ENCODE results near the gene ADGRL3. TPM values are rescaled to one million over a fixed set of nuclear protein-coding genes. Genes with fewer than 3 reads are reported as not detected.

Gene ADGRL3
- total and polyA plus RNA-seq, 3 donors from 2014 or later: 11.6 to 21.6 (median 12.8) TPM

- H3K4me3 ChIP-seq: no peak overlapping the region
- TF ChIP-seq CTCF (IDR thresholded peaks at IDR 0.05) (no peak), POLR2A (IDR thresholded peaks at IDR 0.05) (no peak)
- H3K27me3 ChIP-seq: no peaks in the 10 kb centered on the region
- WGBS, 2 donors: 42 to 74% methylated on average over 2 of the region's 2 CpGs
- H3K36me3 ChIP-seq (ENCODE audit: low read depth, missing control alignments): no peaks in the 10 kb centered on the region
- no peaks in the 10 kb centered on the region for H3K9me3 ChIP-seq
- intact Hi-C loops (cut with DNase I; ENCODE audit: low total_unique reads): no loop called here
- no peak for DNase-seq
- no peak overlapping the region for H3K27ac ChIP-seq
- H3K4me1 ChIP-seq: no peaks in the 10 kb centered on the region
Measured at GRCh38 chr4:61514991-61515390, 314.9 kb downstream of the ADGRL3 start.

- DNase-seq: no peak
Measured at GRCh38 chr4:61517144-61517543, 317.0 kb downstream of the ADGRL3 start.

GRCh38 chr4:61520166-61520565 is 320.0 kb downstream of the ADGRL3 start:
- H3K27ac ChIP-seq: no peak overlapping the region
- no peak overlapping the region for H3K4me3 ChIP-seq
- DNase-seq: no peak
- no peaks in the 10 kb centered on the region for H3K9me3 ChIP-seq
- no peak for TF ChIP-seq POLR2A (IDR thresholded peaks at IDR 0.05)
- H3K4me1 ChIP-seq: no peaks in the 10 kb centered on the region
- H3K27me3 ChIP-seq: no peaks in the 10 kb centered on the region
- no peaks in the 10 kb centered on the region for H3K36me3 ChIP-seq (ENCODE audit: low read depth, missing control alignments)
- intact Hi-C loops (cut with DNase I; ENCODE audit: low total_unique reads): no loop called here

More at GRCh38 chr4:61517144-61517543, 317.0 kb downstream of the ADGRL3 start:
- intact Hi-C loops (cut with DNase I; ENCODE audit: low total_unique reads): no loop called here
- TF ChIP-seq POLR2A (IDR thresholded peaks at IDR 0.05) (no peak), CTCF (IDR thresholded peaks at IDR 0.05) (no peak)
- Histone ChIP-seq H3K9me3 (no peaks in the 10 kb centered on the region), H3K27ac (no peak overlapping the region), H3K27me3 (no peaks in the 10 kb centered on the region), H3K4me1 (no peaks in the 10 kb centered on the region), H3K36me3 (ENCODE audit: low read depth, missing control alignments) (no peaks in the 10 kb centered on the region), H3K4me3 (no peak overlapping the region)
- WGBS, 2 donors: 37 to 62% methylated on average over 10 to 20 of the region's 20 CpGs

GRCh38 chr4:61520681-61521160 is 320.6 kb downstream of the ADGRL3 start:
- intact Hi-C loops (cut with DNase I; ENCODE audit: low total_unique reads): no loop called here
- no peak for DNase-seq
- no peaks in the 10 kb centered on the region for H3K9me3 ChIP-seq
- no peaks in the 10 kb centered on the region for H3K36me3 ChIP-seq (ENCODE audit: low read depth, missing control alignments)
- WGBS, 2 donors: 87 to 96% methylated on average over 1 of the region's 1 CpG
- no peak for TF ChIP-seq POLR2A (IDR thresholded peaks at IDR 0.05)
- TF ChIP-seq CTCF (IDR thresholded peaks at IDR 0.05): no peak
- H3K4me1 ChIP-seq: no peaks in the 10 kb centered on the region
- no peaks in the 10 kb centered on the region for H3K27me3 ChIP-seq
- no peak overlapping the region for H3K4me3 ChIP-seq
- H3K27ac ChIP-seq: no peak overlapping the region

- H3K36me3 ChIP-seq (ENCODE audit: low read depth, missing control alignments): no peaks in the 10 kb centered on the region
- intact Hi-C loops (cut with DNase I; ENCODE audit: low total_unique reads): no loop called here
- DNase-seq: no peak
- no peaks in the 10 kb centered on the region for H3K9me3 ChIP-seq
- 75 to 76% methylated on average over 1 of the region's 1 CpG for WGBS, 2 donors
- H3K27ac ChIP-seq: no peak overlapping the region
- TF ChIP-seq POLR2A (IDR thresholded peaks at IDR 0.05) (no peak), CTCF (IDR thresholded peaks at IDR 0.05) (no peak)
- H3K4me3 ChIP-seq: no peak overlapping the region
- no peaks in the 10 kb centered on the region for H3K4me1 ChIP-seq
- no peaks in the 10 kb centered on the region for H3K27me3 ChIP-seq
Measured at GRCh38 chr4:61521451-61521850, 321.3 kb downstream of the ADGRL3 start.
